ENCODE measurements around the gene C2orf74. TPM values are rescaled to one million over a fixed set of nuclear protein-coding genes. Genes with fewer than 3 reads are reported as not detected.
A peak's percentile ranks its signal among the peaks of the same experiment; 100 is the strongest.
"Not testable (repeated sequence)": the region's sequence is repeated elsewhere in the genome, so short reads cannot be mapped to it uniquely, and the experiment has no call there.

The C2orf74 gene
- polyA plus RNA-seq, 1 donor (not counting 4 experiments of a cell fraction or from before 2014, with no cell fraction given): 24.3 TPM

GRCh38 chr2:61144697-61145268 is 17.2 kb upstream of the C2orf74 start:
- Histone ChIP-seq H3K79me2 (ENCODE audit: control insufficient read depth, insufficient read depth, low read length) (peaks cover 5% of the 10 kb centered on the region), H3K4me3 (ENCODE audit: control insufficient read depth in 2 of 3, extremely low read depth in 1 of 3, insufficient read depth in 2 of 3, low read depth in 1 of 3, low read length in 3 of 3) (peak overlapping the region; percentile 67 to 93 (median 87)), H2AFZ (ENCODE audit: control insufficient read depth, low read length) (peak overlapping the region; percentile 95), H3K9me3 (ENCODE audit: control insufficient read depth, low read depth, low read length) (no peaks in the 10 kb centered on the region), H4K20me1 (ENCODE audit: control insufficient read depth, extremely low read depth, insufficient read depth, low read length) (no peaks in the 10 kb centered on the region), H3K9ac (ENCODE audit: control insufficient read depth, extremely low read depth, insufficient read depth, low read length) (peak overlapping the region; percentile 84), H3K4me1 (ENCODE audit: control insufficient read depth, extremely low read depth, insufficient read depth, low read length) (peaks cover 2% of the 10 kb centered on the region), H3K27ac (ENCODE audit: control insufficient read depth, insufficient read depth, low read length) (peak overlapping the region; percentile 80), H3K27me3 (ENCODE audit: control insufficient read depth, extremely low read depth, insufficient read depth, low read length) (no peaks in the 10 kb centered on the region), H3K36me3 (ENCODE audit: control insufficient read depth in 2 of 2, extremely low read depth in 1 of 2, insufficient read depth in 2 of 2, low read length in 2 of 2) (peaks cover 0 to 3% of the 10 kb centered on the region in 2 experiments), H3K4me2 (ENCODE audit: control insufficient read depth, extremely low read depth, insufficient read depth, low read depth, low read length) (peak overlapping the region; percentile 79), H3K9me1 (ENCODE audit: control insufficient read depth, extremely low read depth, insufficient read depth, low read length) (no peaks in the 10 kb centered on the region)
- dilution Hi-C loops (cut with MboI; ENCODE audit: extremely low pct_ligation_motif_present, low sequenced_read_pairs): no loop called here
- FAIRE-seq: peak; percentile 92
- TF ChIP-seq EZH2 (IDR thresholded peaks at IDR 0.05; ENCODE audit: low read length) (no peak), CTCF (optimal IDR thresholded peaks at IDR 0.05 in 1 of 3, IDR thresholded peaks at IDR 0.05 in 1 of 3, conservative IDR thresholded peaks at IDR 0.05 in 1 of 3; ENCODE audit: extremely low read depth in 1 of 3, insufficient read depth in 2 of 3, low read length in 3 of 3) (no peak)
- DNase-seq (ENCODE audit: low read depth, low spot score): peak; percentile 92

GRCh38 chr2:61145990-61146389 is 16.0 kb upstream of the C2orf74 start:
- Histone ChIP-seq H3K27ac (ENCODE audit: control insufficient read depth, insufficient read depth, low read length) (no peak overlapping the region), H4K20me1 (ENCODE audit: control insufficient read depth, extremely low read depth, insufficient read depth, low read length) (no peaks in the 10 kb centered on the region), H3K4me1 (ENCODE audit: control insufficient read depth, extremely low read depth, insufficient read depth, low read length) (peaks cover 2% of the 10 kb centered on the region), H3K27me3 (ENCODE audit: control insufficient read depth, extremely low read depth, insufficient read depth, low read length) (no peaks in the 10 kb centered on the region), H3K9me3 (ENCODE audit: control insufficient read depth, low read depth, low read length) (no peaks in the 10 kb centered on the region), H3K4me2 (ENCODE audit: control insufficient read depth, extremely low read depth, insufficient read depth, low read depth, low read length) (peak overlapping the region; percentile 79), H2AFZ (ENCODE audit: control insufficient read depth, low read length) (no peak overlapping the region), H3K4me3 (ENCODE audit: control insufficient read depth in 2 of 3, extremely low read depth in 1 of 3, insufficient read depth in 2 of 3, low read depth in 1 of 3, low read length in 3 of 3) (no peak overlapping the region), H3K9me1 (ENCODE audit: control insufficient read depth, extremely low read depth, insufficient read depth, low read length) (no peaks in the 10 kb centered on the region), H3K36me3 (ENCODE audit: control insufficient read depth in 2 of 2, extremely low read depth in 1 of 2, insufficient read depth in 2 of 2, low read length in 2 of 2) (peaks cover 3 to 7% of the 10 kb centered on the region in 2 experiments), H3K9ac (ENCODE audit: control insufficient read depth, extremely low read depth, insufficient read depth, low read length) (no peak overlapping the region), H3K79me2 (ENCODE audit: control insufficient read depth, insufficient read depth, low read length) (peaks cover 5% of the 10 kb centered on the region)
- TF ChIP-seq EZH2 (IDR thresholded peaks at IDR 0.05; ENCODE audit: low read length) (no peak), CTCF (optimal IDR thresholded peaks at IDR 0.05 in 1 of 3, IDR thresholded peaks at IDR 0.05 in 1 of 3, conservative IDR thresholded peaks at IDR 0.05 in 1 of 3; ENCODE audit: extremely low read depth in 1 of 3, insufficient read depth in 2 of 3, low read length in 3 of 3) (no peak)
- dilution Hi-C loops (cut with MboI; ENCODE audit: extremely low pct_ligation_motif_present, low sequenced_read_pairs): no loop called here
- no peak for FAIRE-seq
- DNase-seq (ENCODE audit: low read depth, low spot score): no peak

GRCh38 chr2:61148091-61148490 is 13.9 kb upstream of the C2orf74 start:
- dilution Hi-C loops (cut with MboI; ENCODE audit: extremely low pct_ligation_motif_present, low sequenced_read_pairs); H3K9ac ChIP-seq (ENCODE audit: control insufficient read depth, extremely low read depth, insufficient read depth, low read length); FAIRE-seq; H3K79me2 ChIP-seq (ENCODE audit: control insufficient read depth, insufficient read depth, low read length); H3K27ac ChIP-seq (ENCODE audit: control insufficient read depth, insufficient read depth, low read length); H3K4me2 ChIP-seq (ENCODE audit: control insufficient read depth, extremely low read depth, insufficient read depth, low read depth, low read length); H2AFZ ChIP-seq (ENCODE audit: control insufficient read depth, low read length); H3K9me3 ChIP-seq (ENCODE audit: control insufficient read depth, low read depth, low read length); H3K4me3 ChIP-seq (ENCODE audit: control insufficient read depth in 2 of 3, extremely low read depth in 1 of 3, insufficient read depth in 2 of 3, low read depth in 1 of 3, low read length in 3 of 3); H4K20me1 ChIP-seq (ENCODE audit: control insufficient read depth, extremely low read depth, insufficient read depth, low read length); H3K27me3 ChIP-seq (ENCODE audit: control insufficient read depth, extremely low read depth, insufficient read depth, low read length); H3K36me3 ChIP-seq (ENCODE audit: control insufficient read depth in 2 of 2, extremely low read depth in 1 of 2, insufficient read depth in 2 of 2, low read length in 2 of 2); H3K9me1 ChIP-seq (ENCODE audit: control insufficient read depth, extremely low read depth, insufficient read depth, low read length); DNase-seq (ENCODE audit: low read depth, low spot score); H3K4me1 ChIP-seq (ENCODE audit: control insufficient read depth, extremely low read depth, insufficient read depth, low read length): not testable (repeated sequence)
